ENCODE results near the gene EXOC4.

GRCh38 chr7:133845005-133845404 lies 592.1 kb downstream of the EXOC4 start:
- TF ChIP-seq, protein P1, sequence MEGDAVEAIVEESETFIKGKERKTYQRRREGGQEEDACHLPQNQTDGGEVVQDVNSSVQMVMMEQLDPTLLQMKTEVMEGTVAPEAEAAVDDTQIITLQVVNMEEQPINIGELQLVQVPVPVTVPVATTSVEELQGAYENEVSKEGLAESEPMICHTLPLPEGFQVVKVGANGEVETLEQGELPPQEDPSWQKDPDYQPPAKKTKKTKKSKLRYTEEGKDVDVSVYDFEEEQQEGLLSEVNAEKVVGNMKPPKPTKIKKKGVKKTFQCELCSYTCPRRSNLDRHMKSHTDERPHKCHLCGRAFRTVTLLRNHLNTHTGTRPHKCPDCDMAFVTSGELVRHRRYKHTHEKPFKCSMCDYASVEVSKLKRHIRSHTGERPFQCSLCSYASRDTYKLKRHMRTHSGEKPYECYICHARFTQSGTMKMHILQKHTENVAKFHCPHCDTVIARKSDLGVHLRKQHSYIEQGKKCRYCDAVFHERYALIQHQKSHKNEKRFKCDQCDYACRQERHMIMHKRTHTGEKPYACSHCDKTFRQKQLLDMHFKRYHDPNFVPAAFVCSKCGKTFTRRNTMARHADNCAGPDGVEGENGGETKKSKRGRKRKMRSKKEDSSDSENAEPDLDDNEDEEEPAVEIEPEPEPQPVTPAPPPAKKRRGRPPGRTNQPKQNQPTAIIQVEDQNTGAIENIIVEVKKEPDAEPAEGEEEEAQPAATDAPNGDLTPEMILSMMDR (IDR thresholded peaks at IDR 0.05) = no peak
- TF ChIP-seq EP300 (IDR thresholded peaks at IDR 0.05) = no peak

Measured in ovary (tissue), 3 donors.